Suprapubic skin (tissue), 4 donors: ENCODE measurements around the gene FBLIM1. TPM values are rescaled to one million over a fixed set of nuclear protein-coding genes. Genes with fewer than 3 reads are reported as not detected.

Experiments
- DNase-seq, 2 donors: peaks; one replicate each; pipeline ENCODE4 v3.0.0-alpha.2; 2019; ENCODE audit warnings: low spot score in 2 of 2
- H3K27ac ChIP-seq: fragments of 200-600 bp; sonication (generic); one replicate; pipeline ENCODE4 v1.5.1; 2019
- H3K27me3 ChIP-seq: fragments of 200-600 bp; sonication (generic); one replicate; pipeline ENCODE4 v1.5.1; 2019
- H3K36me3 ChIP-seq: fragments of 200-600 bp; sonication (generic); one replicate; pipeline ENCODE4 v1.5.1; 2019
- H3K4me1 ChIP-seq: fragments of 200-600 bp; sonication (generic); one replicate; pipeline ENCODE4 v1.5.1; 2019
- H3K4me3 ChIP-seq: fragments of 200-600 bp; sonication (generic); one replicate; pipeline ENCODE4 v1.5.1; 2019; ENCODE audit warnings: mild to moderate bottlenecking
- H3K9me3 ChIP-seq: fragments of 200-600 bp; sonication (generic); one replicate; pipeline ENCODE4 v1.5.1; 2019
- EP300 ChIP-seq: sonication (generic); formaldehyde crosslinking; IDR thresholded peaks from one replicate; pipeline ENCODE4 v1.6.1; 2017; ENCODE audit warnings: antibody characterized with exemption
- POLR2A ChIP-seq, 2 donors: fragments of 450-650 bp; IDR thresholded peaks; one replicate each; pipeline ENCODE4 v1.6.1; 2017; ENCODE audit warnings: antibody characterized with exemption in 2 of 2, mild to moderate bottlenecking in 2 of 2, moderate library complexity in 2 of 2
- POLR2AphosphoS5 ChIP-seq, 3 donors: sonication (generic); formaldehyde crosslinking; IDR thresholded peaks; one replicate each; pipeline ENCODE4 v1.6.1; 2017; ENCODE audit warnings: antibody characterized with exemption in 3 of 3
- WGBS: methylation state at CpG from one replicate; pipeline ENCODE4 v1.1.5; 2018; 5-methylcytosine and 5-hydroxymethylcytosine counted together
- total RNA-seq, 4 donors: library from RNA; depleted of rRNA; stranded (reverse); fragments of >200 nt; gene quantifications; one replicate each; pipeline ENCODE4 v1.1.0, GENCODE V29; 2016
- TF ChIP-seq, protein P1 (sequence below), 2 donors: fragments of 200-600 bp in 1 of 2; fragments of 450-650 bp in 1 of 2; sonication (generic) in 1 of 2; IDR thresholded peaks; one replicate each; pipeline ENCODE4 v1.5.1; 2016 to 2019; ENCODE audit warnings: antibody characterized with exemption in 2 of 2, mild to moderate bottlenecking in 1 of 2, moderate library complexity in 1 of 2

The FBLIM1 gene
- total RNA-seq, 4 donors from 2014 or later = 24.7 to 43.0 (median 27.4) TPM

GRCh38 chr1:15727866-15728534, 30.6 kb upstream of the FBLIM1 start:
- 81% methylated on average over 6 of the region's 23 CpGs for WGBS
- Histone ChIP-seq H3K27ac (no peak overlapping the region), H3K4me3 (no peak overlapping the region), H3K36me3 (peaks cover 93% of the 10 kb centered on the region), H3K9me3 (no peaks in the 10 kb centered on the region), H3K27me3 (no peaks in the 10 kb centered on the region), H3K4me1 (no peaks in the 10 kb centered on the region)
- DNase-seq = no peak
- no peak for TF ChIP-seq EP300
- TF ChIP-seq POLR2AphosphoS5 (IDR thresholded peaks at IDR 0.05) = no peak
- TF ChIP-seq, protein P1, sequence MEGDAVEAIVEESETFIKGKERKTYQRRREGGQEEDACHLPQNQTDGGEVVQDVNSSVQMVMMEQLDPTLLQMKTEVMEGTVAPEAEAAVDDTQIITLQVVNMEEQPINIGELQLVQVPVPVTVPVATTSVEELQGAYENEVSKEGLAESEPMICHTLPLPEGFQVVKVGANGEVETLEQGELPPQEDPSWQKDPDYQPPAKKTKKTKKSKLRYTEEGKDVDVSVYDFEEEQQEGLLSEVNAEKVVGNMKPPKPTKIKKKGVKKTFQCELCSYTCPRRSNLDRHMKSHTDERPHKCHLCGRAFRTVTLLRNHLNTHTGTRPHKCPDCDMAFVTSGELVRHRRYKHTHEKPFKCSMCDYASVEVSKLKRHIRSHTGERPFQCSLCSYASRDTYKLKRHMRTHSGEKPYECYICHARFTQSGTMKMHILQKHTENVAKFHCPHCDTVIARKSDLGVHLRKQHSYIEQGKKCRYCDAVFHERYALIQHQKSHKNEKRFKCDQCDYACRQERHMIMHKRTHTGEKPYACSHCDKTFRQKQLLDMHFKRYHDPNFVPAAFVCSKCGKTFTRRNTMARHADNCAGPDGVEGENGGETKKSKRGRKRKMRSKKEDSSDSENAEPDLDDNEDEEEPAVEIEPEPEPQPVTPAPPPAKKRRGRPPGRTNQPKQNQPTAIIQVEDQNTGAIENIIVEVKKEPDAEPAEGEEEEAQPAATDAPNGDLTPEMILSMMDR (IDR thresholded peaks at IDR 0.05) = no peak
- TF ChIP-seq POLR2A (IDR thresholded peaks at IDR 0.05) = no peak

GRCh38 chr1:15728937-15729657, 29.5 kb upstream of the FBLIM1 start:
- H3K4me3 ChIP-seq = no peak overlapping the region
- no peak overlapping the region for H3K27ac ChIP-seq
- TF ChIP-seq, protein P1 (IDR thresholded peaks at IDR 0.05) = no peak
- TF ChIP-seq EP300 (no peak), POLR2A (IDR thresholded peaks at IDR 0.05) (no peak), POLR2AphosphoS5 (IDR thresholded peaks at IDR 0.05) (no peak)
- 90% methylated on average over 15 of the region's 22 CpGs for WGBS
- no peak for DNase-seq
- H3K36me3 ChIP-seq = peaks cover 94% of the 10 kb centered on the region
- peaks cover 3% of the 10 kb centered on the region for H3K4me1 ChIP-seq
- no peaks in the 10 kb centered on the region for H3K9me3 ChIP-seq
- H3K27me3 ChIP-seq = no peaks in the 10 kb centered on the region

GRCh38 chr1:15730423-15730822, 28.2 kb upstream of the FBLIM1 start:
- 83% methylated on average over 13 of the region's 16 CpGs for WGBS
- Histone ChIP-seq H3K36me3 (peaks cover 95% of the 10 kb centered on the region), H3K9me3 (no peaks in the 10 kb centered on the region), H3K4me3 (no peak overlapping the region), H3K4me1 (peaks cover 16% of the 10 kb centered on the region), H3K27me3 (no peaks in the 10 kb centered on the region), H3K27ac (no peak overlapping the region)
- TF ChIP-seq POLR2A (IDR thresholded peaks at IDR 0.05) (no peak), POLR2AphosphoS5 (IDR thresholded peaks at IDR 0.05) (no peak), EP300 (no peak)
- TF ChIP-seq, protein P1 (IDR thresholded peaks at IDR 0.05) = no peak
- no peak for DNase-seq

DNA sequence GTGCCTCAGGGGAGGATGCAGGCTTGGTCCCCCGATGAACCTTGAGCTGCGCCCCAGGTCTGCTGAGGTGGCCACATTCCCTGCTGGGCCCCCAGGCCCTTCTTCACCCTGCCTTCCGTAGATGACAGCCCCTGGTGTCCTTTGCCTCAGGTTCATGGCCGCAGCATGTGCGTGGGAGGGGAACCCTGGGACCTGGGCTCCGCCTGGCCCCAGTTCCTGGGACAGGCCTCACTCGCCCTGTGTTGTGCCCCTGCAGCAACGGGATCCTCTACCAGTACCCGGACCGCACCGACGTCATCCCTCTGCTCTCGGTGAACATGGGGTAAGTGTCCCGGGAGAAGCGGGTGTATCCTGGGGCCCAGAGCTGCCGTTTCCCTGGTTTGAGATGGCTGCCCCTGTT, 27.7 kb upstream of the FBLIM1 start:
- H3K27me3 ChIP-seq = no peaks in the 10 kb centered on the region
- no peak overlapping the region for H3K27ac ChIP-seq
- WGBS = 89% methylated on average over 7 of the region's 16 CpGs
- DNase-seq = no peak
- peaks cover 90% of the 10 kb centered on the region for H3K36me3 ChIP-seq
- peaks cover 22% of the 10 kb centered on the region for H3K4me1 ChIP-seq
- TF ChIP-seq EP300 = no peak
- TF ChIP-seq, protein P1 (IDR thresholded peaks at IDR 0.05) = no peak
- no peak for TF ChIP-seq POLR2A (IDR thresholded peaks at IDR 0.05)
- no peak for TF ChIP-seq POLR2AphosphoS5 (IDR thresholded peaks at IDR 0.05)
- H3K9me3 ChIP-seq = no peaks in the 10 kb centered on the region
- H3K4me3 ChIP-seq = no peak overlapping the region
